GM12878 (cell line): ENCODE measurements around the gene C4orf51. TPM values are rescaled to one million over a fixed set of nuclear protein-coding genes. Genes with fewer than 3 reads are reported as not detected.

Source experiments
- ATAC-seq: fragments of 200-7000 bp; cut with Tn5 transposase; 3 replicates; pipeline ENCODE4 v1.9.1; 2020; ENCODE audit warnings: mild to moderate bottlenecking, moderate library complexity
- BruUV-seq: library from RNA; stranded (reverse); fragments of 400-500 nt; replicated peaks from 2 replicates; lab custom pipeline; 2021; lab: Mats Ljungman, UMichigan
- CTCF ChIA-PET: fragments of 300-600 bp; sonication (Branson Sonifier 250); formaldehyde crosslinking; extraction: SDS; loops from one replicate; lab custom pipeline; 2021; ENCODE audit warnings: inconsistent platforms; lab: Yijun Ruan, JAX
- POLR2A ChIA-PET: fragments of 350-600 bp; formaldehyde crosslinking; extraction: SDS; loops from one replicate; lab custom pipeline; 2021; ENCODE audit warnings: inconsistent platforms; lab: Charles Lee
- RAD21 ChIA-PET: fragments of 300-600 bp; sonication (Branson Sonifier 250); formaldehyde crosslinking; loops from one replicate; lab custom pipeline; 2023; ENCODE audit warnings: antibody characterized with exemption; ENCODE audit not compliant: unreplicated experiment; lab: Charles Lee
- SMC1A ChIA-PET: fragments of 300-600 bp; sonication (Branson Sonifier 250); formaldehyde crosslinking; loops from one replicate; lab custom pipeline; 2023; ENCODE audit not compliant: unreplicated experiment, uncharacterized antibody; lab: Charles Lee
- DNase-seq: peaks from one replicate; pipeline ENCODE4 v3.0.0-alpha.2; 2011; ENCODE audit warnings: low read depth, low spot score
- FAIRE-seq: peaks from 3 replicates; lab custom pipeline; 2011; peaks lifted over from hg19 to GRCh38; lab: Jason Lieb, UNC
- H2AFZ ChIP-seq: 2 replicates; pipeline ENCODE4 v1.6.0; 2011; ENCODE audit warnings: low read depth, low read length, control low read depth; ENCODE audit not compliant: control insufficient read depth
- H3K27ac ChIP-seq: 2 replicates; pipeline ENCODE4 v1.5.1; 2011; ENCODE audit warnings: control low read depth; ENCODE audit not compliant: control insufficient read depth, insufficient read depth
- H3K27me3 ChIP-seq, 2 experiments: replicated peaks in 1 of 2; 2 replicates each; pipeline versions ENCODE4 v1.6.0 to v1.6.1; 2011; ENCODE audit warnings: low read length in 1 of 2; ENCODE audit not compliant: control insufficient read depth in 2 of 2, insufficient read depth in 2 of 2
- H3K36me3 ChIP-seq, 2 experiments: 2 replicates each; pipeline ENCODE4 v1.5.1; 2011; ENCODE audit warnings: low read length in 1 of 2; ENCODE audit not compliant: control insufficient read depth in 2 of 2, insufficient read depth in 2 of 2
- H3K4me1 ChIP-seq: 2 replicates; pipeline ENCODE4 v1.6.1; 2011; ENCODE audit warnings: mild to moderate bottlenecking, low read length, moderate library complexity, mixed read lengths; ENCODE audit not compliant: control insufficient read depth, insufficient read depth
- H3K4me2 ChIP-seq: 2 replicates; pipeline ENCODE4 v1.6.0; 2011; ENCODE audit warnings: control low read depth; ENCODE audit not compliant: control insufficient read depth, insufficient read depth
- H3K4me3 ChIP-seq: fragments of 200-600 bp; sonication (generic); 2 replicates; pipeline ENCODE4 v1.5.1; 2016
- H3K79me2 ChIP-seq: 2 replicates; pipeline ENCODE4 v1.6.0; 2011; ENCODE audit warnings: low read length; ENCODE audit not compliant: control insufficient read depth, insufficient read depth
- H3K9ac ChIP-seq: 2 replicates; pipeline ENCODE4 v1.8.0; 2011; ENCODE audit warnings: low read length, control low read depth, mixed read lengths; ENCODE audit not compliant: control insufficient read depth, insufficient read depth
- H3K9me3 ChIP-seq: replicated peaks from 3 replicates; pipeline ENCODE4 v1.5.1; 2011; ENCODE audit warnings: mild to moderate bottlenecking, low read length; ENCODE audit not compliant: control insufficient read depth, insufficient read depth
- H4K20me1 ChIP-seq: 2 replicates; pipeline ENCODE4 v1.6.0; 2011; ENCODE audit not compliant: control insufficient read depth, insufficient read depth
- ASH2L ChIP-seq: fragments of 300-600, 200-600 bp; sonication (generic); IDR thresholded peaks from 2 replicates; pipeline ENCODE4 v1.6.1; 2017; ENCODE audit warnings: low read depth, mild to moderate bottlenecking, borderline replicate concordance
- BACH1 ChIP-seq: fragments of 450-650 bp; IDR thresholded peaks from 2 replicates; pipeline ENCODE4 v1.6.1; 2017; ENCODE audit warnings: mild to moderate bottlenecking, borderline replicate concordance
- CEBPB ChIP-seq, 2 experiments: fragments of 150-350 bp in 1 of 2; IDR thresholded peaks; 2 replicates each; pipeline ENCODE4 v1.6.1; 2012 to 2014; ENCODE audit warnings: low read depth in 2 of 2, low read length in 2 of 2, borderline replicate concordance in 1 of 2, inconsistent platforms in 1 of 2
- HDGF ChIP-seq: fragments of 450-650 bp; IDR thresholded peaks from 2 replicates; pipeline ENCODE4 v1.6.1; 2016; ENCODE audit warnings: antibody characterized with exemption
- HSF1 ChIP-seq: fragments of 150-350 bp; IDR thresholded peaks from 2 replicates; pipeline ENCODE4 v1.6.1; 2014; ENCODE audit warnings: mild to moderate bottlenecking, low read depth, low read length
- MAX ChIP-seq: IDR thresholded peaks from 2 replicates; pipeline ENCODE4 v1.6.1; 2012; ENCODE audit warnings: low read depth, low read length, improper control_type of control experiment
- MEF2A ChIP-seq: IDR thresholded peaks from 2 replicates; pipeline ENCODE4 v1.6.1; 2011; ENCODE audit warnings: low read depth, mild to moderate bottlenecking, low read length, moderate library complexity; ENCODE audit not compliant: insufficient read depth
- NFIC ChIP-seq: IDR thresholded peaks from 2 replicates; pipeline ENCODE4 v1.6.1; 2012; ENCODE audit warnings: low read depth, mild to moderate bottlenecking, inconsistent platforms, low read length, moderate library complexity
- RB1 ChIP-seq: fragments of 450-650 bp; formaldehyde crosslinking; IDR thresholded peaks from 2 replicates; pipeline ENCODE4 v1.6.1; 2017; ENCODE audit warnings: mild to moderate bottlenecking, borderline replicate concordance
- RFX5 ChIP-seq: IDR thresholded peaks from 2 replicates; pipeline ENCODE4 v1.6.1; 2011; ENCODE audit warnings: low read depth, low read length, improper control_type of control experiment
- SIX5 ChIP-seq: IDR thresholded peaks from 2 replicates; pipeline ENCODE4 v1.6.1; 2011; ENCODE audit warnings: mild to moderate bottlenecking, low read depth, low read length, moderate library complexity; ENCODE audit not compliant: severe bottlenecking
- SMC3 ChIP-seq: IDR thresholded peaks from 2 replicates; pipeline ENCODE4 v1.6.1; 2011; ENCODE audit warnings: low read length, improper control_type of control experiment, borderline replicate concordance
- SREBF1 ChIP-seq: IDR thresholded peaks from 2 replicates; pipeline ENCODE4 v1.6.1; 2012; ENCODE audit warnings: mild to moderate bottlenecking, low read length
- SREBF2 ChIP-seq: IDR thresholded peaks from 2 replicates; pipeline ENCODE4 v1.6.1; 2012; ENCODE audit warnings: mild to moderate bottlenecking, low read length
- WRNIP1 ChIP-seq: IDR thresholded peaks from 2 replicates; pipeline ENCODE4 v1.6.1; 2011; ENCODE audit warnings: low read depth, low read length, improper control_type of control experiment, borderline replicate concordance
- WGBS: methylation state at CpG from one replicate; pipeline ENCODE4 v1.1.6; 2016; ENCODE audit warnings: low lambda C conversion rate; ENCODE audit not compliant: insufficient replicate concordance, insufficient coverage; ENCODE audit errors: missing lambda C conversion rate; 5-methylcytosine and 5-hydroxymethylcytosine counted together
- in situ Hi-C: fragments of 300-500 bp; cut with MboI; formaldehyde crosslinking; loops from 9 replicates; pipeline ENCODE4 v1.14.3; 2018; ENCODE audit warnings: mixed read lengths
- intact Hi-C: fragments of 100-400 bp; cut with micrococcal nuclease; formaldehyde crosslinking; loops from one replicate; pipeline ENCODE4 v1.14.2; 2022; ENCODE audit not compliant: unreplicated experiment
- polyA plus RNA-seq, 11 experiments: library from polyadenylated mRNA; depleted of rRNA in 4 of 11; unstranded in 6 of 11; stranded (reverse) in 5 of 11; fragments of >200 nt; fragmentation: Nextera tagmentation in 4 of 11; fragmentation: Illumina TruSeq in 1 of 11; extraction: Ambion mirVana in 4 of 11; extraction: Trizol in 1 of 11; gene quantifications; 1 replicate in 1 of 11; 2 replicates in 10 of 11; pipeline versions ENCODE4 v1.2.1 to v1.2.3, GENCODE V29; 2011 to 2016; ENCODE audit warnings: inconsistent platforms in 2 of 11, missing spikeins in 2 of 11, low read depth in 1 of 11
- total RNA-seq, 4 experiments: library from RNA; depleted of rRNA in 3 of 4; stranded (reverse); fragments of >200 nt in 3 of 4; fragmentation: Illumina TruSeq in 1 of 4; extraction: Trizol in 1 of 4; gene quantifications; 2 replicates each; pipeline versions ENCODE4 v1.2.1 to v1.2.3, GENCODE V29; 2013 to 2021

C4orf51 gene
- total and polyA plus RNA-seq, 10 of the 15 experiments (the other 5 are each of a cell fraction or from before 2014, with no cell fraction given): not detected

GRCh38 chr4:145766273-145766672 is 86.3 kb downstream of the C4orf51 start:
- Histone ChIP-seq H4K20me1 (no peaks in the 10 kb centered on the region), H3K27me3 (no peaks in the 10 kb centered on the region), H3K4me1 (0 out of 2 replicates have a peak, but pooled peaks cover under 1% of the 10 kb centered on the region), H3K4me3 (no peak overlapping the region), H3K27ac (no peak overlapping the region), H3K79me2 (no peaks in the 10 kb centered on the region), H3K9me3 (peaks cover 4% of the 10 kb centered on the region; the same call in 2 of the 3 replicates), H3K36me3 (peaks cover 19 to 34% of the 10 kb centered on the region in 2 experiments), H2AFZ (no peak overlapping the region), H3K9ac (no peak overlapping the region), H3K4me2 (no peak overlapping the region)
- SMC1A ChIA-PET: no interaction called here
- FAIRE-seq (no peak), DNase-seq (no peak), ATAC-seq (no peak)
- RAD21 ChIA-PET: no interaction called here
- POLR2A ChIA-PET: no interaction called here
- 96% methylated on average over 5 of the region's 5 CpGs for WGBS
- intact Hi-C loops (no loop called here), in situ Hi-C loops (no loop called here)
- CTCF ChIA-PET: no interaction called here
- BruUV-seq: no TSS peak
- TF ChIP-seq SIX5: no peak
- TF ChIP-seq HSF1: no peak
- TF ChIP-seq SMC3: no peak
- TF ChIP-seq ASH2L: no peak
- no peak for TF ChIP-seq SREBF2
- no peak for TF ChIP-seq NFIC
- TF ChIP-seq RFX5: no peak
- no peak for TF ChIP-seq MEF2A
- TF ChIP-seq HDGF: no peak
- no peak for TF ChIP-seq SREBF1
- TF ChIP-seq RB1: no peak
- no peak for TF ChIP-seq MAX
- TF ChIP-seq BACH1: no peak
- TF ChIP-seq CEBPB (IDR thresholded peaks at IDR 0.05; ENCODE audit: borderline replicate concordance in 1 of 2, low read depth in 2 of 2, low read length in 2 of 2): no peak
- no peak for TF ChIP-seq WRNIP1
